T-helper 2 cell (primary cell): Measurements from ENCODE around the gene CLCF1.
"Not testable (repeated sequence)": the region's sequence is repeated elsewhere in the genome, so short reads cannot be mapped to it uniquely, and the experiment has no call there.

ENCODE experiments used
- DNase-seq, 5 experiments: peaks; one replicate each; pipeline versions ENCODE4 v3.0.0 to v3.0.0-alpha.2; 2012 to 2022

The CLCF1 gene

DNA sequence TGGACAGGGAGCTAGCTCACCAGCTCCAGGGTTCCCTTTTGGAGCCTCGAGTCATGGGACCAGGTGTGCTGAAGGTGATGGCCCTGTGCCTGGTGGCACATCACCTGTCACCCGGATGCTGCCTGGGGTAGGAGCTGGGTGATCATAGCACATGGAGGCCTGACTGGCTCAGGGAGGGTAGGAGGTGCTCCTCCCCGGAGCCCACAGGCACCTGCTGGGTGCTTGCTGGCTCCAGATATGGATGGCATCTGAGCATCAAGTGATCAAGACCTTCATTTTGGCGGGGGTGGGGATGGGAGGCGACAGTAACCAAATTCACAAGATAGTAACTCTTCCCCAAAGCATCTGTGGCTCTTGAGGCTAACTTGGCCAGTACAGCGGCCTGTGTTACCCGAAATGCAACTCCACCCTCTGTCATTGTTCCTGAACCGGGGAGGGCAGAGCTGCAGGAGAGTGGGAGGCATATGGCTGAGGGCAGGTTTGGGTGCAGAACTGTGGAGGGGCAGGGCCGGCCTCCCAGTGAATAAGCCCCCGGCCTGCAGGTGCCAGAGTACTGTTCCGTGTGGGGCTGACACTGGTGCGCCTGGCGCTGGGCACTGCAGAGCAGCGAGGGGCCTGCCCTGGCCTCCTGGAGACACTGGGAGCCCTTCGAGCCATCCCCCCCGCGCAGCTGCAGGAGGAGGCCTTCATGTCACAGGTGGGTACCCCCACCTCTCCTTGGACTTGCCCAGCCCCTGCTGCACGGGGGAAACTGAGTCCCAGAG is 35.2 kb upstream of the CLCF1 start:
- DNase-seq = peak in 1 of 5 experiments; percentile 63

DNA sequence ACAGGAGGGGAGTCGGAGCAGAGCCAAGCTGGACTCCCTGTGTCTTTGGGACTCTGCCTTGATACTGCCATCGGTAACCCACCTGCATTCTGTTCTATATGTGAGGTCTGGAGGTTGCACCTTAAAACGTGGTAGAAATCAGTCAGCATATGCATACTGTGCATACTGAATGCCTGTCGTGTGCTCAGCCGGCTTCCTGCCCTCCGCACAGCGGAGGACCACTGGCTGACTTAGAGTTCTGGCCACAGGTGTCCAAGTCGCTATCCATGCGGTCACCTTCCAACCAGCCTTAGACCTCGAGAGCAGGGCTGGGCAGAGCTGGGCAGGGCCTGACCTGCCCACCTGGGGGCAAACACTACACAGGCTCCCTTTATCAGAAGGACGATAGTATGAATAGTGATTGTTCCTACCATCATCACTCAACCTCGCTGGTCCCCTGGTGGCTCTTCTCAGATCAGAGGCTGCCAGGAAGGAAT is 34.3 kb upstream of the CLCF1 start:
- peak in 1 of 5 experiments; percentile 65 for DNase-seq

DNA sequence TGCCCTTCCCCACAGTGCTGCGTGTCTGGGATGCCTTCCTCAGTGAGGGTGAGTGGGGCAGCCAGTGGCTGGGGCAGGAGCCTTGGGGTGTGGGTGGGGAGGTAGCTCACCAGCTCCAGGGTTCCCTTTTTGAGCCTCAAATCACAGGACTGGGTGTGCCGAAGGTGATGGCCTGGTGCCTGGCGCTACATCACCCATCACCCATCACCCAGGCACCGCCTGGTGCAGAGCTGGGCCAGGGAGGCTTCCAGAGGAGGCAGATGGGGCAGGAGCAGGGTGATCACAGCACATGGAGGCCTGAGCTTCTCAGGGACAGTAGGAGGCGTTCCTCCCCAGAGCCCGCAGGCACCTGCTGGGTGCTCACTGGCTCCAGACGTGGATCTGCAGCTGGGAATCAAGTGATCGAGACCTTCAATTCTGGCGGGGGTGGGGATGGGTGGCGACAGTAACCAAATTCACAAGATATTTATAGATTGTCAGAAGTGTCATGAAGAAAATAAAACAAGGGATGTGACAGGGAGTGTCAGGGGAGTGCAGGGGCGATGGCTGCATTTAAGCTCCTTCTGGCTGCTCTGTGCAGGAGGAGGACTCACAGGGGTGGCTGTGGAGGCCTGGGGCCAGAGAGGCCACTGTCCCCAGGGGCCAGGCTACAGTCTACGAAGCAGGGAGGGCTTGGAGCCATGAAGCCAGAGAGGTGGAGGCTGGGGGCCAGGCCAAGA is 33.7 kb upstream of the CLCF1 start:
- DNase-seq = peak in 1 of 5 experiments; percentile 42

- DNase-seq = no peak
These were observed 33.1 kb upstream of the CLCF1 start for GRCh38 chr11:67406420-67406968.

DNA sequence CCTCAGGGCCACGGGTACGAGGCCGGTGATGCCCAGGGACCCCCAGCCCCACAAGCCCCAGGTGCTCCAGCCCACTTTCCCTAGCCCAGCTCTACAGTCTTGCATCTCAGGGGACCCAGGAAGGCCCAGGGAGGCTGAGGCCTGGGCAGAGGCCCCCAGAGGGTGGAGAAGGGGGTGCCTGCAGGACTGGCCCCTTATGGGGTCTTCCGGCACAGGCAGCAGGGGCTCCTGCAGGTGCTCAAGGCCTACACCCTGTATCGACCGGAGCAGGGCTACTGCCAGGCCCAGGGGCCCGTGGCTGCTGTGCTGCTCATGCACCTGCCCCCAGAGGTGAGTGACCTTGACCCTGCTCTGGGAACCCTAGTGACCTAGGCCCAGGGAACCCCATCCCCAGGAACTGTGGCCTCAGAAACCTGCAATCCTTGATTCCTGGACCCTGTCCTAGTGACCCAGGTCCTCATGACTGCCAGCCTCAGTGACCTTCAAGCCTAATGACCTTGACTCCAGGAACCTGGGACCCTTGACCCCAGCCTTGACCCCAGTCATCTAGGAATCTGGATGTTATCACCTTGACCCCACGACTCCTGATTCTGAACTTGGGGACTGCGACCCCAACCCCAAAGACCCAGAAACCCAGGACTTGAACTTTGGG is 32.4 kb upstream of the CLCF1 start:
- DNase-seq = no peak

GRCh38 chr11:67405196-67405567 is 31.8 kb upstream of the CLCF1 start:
- DNase-seq = peak in 1 of 5 experiments; percentile 49

DNA sequence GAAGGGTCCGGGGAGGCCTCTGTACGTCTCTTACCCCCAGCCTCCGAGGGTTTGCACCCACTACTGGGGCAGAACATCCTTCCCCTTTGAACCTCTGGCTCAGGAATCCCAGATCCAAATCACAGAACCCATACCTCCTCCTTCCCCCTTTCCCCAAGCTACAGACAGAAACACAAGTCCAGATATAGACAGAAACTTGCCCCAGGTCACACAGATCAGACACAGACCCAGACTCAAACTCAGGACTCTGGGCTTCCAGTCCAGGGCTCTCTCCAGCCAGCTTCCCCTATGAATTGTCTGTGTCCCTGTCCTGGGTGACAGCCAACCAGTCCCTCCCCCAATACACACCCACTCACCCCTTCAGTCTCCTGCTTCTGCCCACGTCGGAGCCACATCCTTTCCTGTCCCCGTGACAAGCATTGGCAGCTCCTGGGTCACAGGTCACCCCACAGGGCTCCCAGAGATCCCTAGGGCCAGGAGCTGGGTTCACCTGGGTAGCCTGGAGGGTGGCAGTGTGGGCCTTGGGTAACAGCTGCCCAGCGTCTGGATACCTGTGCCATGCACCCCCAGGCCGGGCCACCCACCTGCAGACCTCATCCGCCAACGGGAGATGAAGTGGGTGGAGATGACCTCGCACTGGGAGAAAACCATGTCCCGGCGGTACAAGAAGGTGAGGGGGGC is 31.3 kb upstream of the CLCF1 start:
- peak in 2 of 5 experiments; percentile 66 to 83 for DNase-seq

DNA sequence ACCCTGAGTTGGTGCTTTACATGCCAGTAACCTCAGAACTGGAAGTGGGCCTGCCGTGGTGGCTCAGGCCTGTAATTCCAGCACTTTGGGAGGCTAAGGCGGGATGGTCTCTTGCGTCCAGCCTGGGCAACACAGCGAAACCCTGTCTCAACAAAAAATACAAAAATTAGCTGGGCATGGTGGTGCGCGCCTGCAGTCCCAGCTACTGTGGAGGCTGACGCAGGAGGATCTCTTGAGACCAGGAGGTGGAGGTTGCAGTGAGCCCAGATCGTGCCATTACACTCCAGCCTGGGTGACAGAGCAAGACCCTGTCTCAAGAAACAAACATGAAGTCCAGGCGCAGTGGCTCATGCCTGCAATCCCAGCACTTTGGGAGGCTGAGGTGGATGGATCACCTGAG is 29.7 kb upstream of the CLCF1 start:
- not testable (repeated sequence) for DNase-seq

DNA sequence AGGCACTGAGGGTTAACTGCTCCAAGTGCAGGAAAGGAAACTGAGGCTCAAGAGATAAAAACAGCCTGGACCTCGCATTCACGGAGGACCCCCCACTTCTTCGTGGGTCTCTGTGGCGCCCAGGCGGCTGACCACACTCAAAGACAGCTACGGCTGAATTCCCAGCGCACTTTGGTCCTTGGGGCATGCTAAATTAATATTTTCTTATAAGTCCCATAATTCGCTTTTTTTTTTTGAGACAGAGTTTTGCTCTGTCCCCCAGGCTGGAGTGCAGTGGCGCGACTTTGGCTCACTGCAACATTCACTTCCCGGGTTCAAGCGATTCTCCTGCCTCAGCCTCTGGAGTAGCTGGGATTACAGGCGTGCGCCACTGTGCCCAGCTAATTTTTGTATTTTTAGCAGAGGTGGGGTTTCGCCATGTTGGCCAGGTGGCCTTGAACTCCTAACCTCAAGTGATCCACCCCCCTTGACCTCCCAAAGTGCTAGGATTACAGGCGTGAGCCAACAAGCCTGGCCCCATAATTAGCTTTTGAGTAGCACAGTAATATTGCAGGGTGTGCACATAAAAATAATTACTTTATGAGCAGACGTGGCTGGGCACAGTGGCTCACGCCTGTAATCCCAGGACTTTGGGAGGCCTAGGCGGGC is 28.9 kb upstream of the CLCF1 start:
- DNase-seq = not testable (repeated sequence)

DNA sequence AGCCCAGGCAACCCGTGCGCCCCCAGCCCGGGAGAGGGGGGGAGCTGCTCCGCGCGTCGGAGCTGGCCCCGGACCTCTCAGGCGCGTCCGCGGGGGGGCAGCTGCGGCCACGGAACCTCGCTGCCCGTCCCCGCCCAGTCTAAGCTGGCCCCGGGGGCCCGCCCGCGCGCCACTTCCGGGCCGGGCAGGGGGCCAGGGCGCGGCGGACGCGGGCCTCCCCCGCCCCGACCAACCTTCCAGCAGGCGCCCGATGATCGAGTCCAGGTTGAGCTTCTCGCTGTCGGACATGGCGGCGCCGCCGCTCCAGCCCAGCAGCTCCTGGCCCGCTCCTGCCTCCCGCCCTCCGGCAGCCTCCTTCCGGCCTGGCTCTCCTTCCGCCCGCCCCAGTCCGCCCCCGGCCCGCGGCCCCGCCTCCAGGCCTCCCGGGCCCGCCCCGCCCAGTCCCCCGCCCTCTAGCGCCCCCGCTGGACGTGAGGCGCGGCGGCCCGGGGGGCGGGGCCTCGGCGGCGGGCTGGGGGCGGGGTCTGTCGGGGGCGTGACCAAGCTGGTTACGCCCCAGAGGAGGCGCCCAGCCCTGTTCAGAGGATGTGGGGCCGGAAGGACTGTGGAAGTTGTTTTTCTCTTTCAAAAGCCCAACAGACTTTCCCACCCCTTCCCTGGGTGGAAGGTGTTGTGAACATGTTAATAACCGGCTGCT is 28.2 kb upstream of the CLCF1 start, which contains the start of gene PPP1CA:
TSS of gene PPP1CA (minus strand) at position 364 of the 697 bp plus-strand sequence. CDS start at position 288, 76 bp downstream.
- peak; percentile 85 to 93 (median 88) for DNase-seq

DNA sequence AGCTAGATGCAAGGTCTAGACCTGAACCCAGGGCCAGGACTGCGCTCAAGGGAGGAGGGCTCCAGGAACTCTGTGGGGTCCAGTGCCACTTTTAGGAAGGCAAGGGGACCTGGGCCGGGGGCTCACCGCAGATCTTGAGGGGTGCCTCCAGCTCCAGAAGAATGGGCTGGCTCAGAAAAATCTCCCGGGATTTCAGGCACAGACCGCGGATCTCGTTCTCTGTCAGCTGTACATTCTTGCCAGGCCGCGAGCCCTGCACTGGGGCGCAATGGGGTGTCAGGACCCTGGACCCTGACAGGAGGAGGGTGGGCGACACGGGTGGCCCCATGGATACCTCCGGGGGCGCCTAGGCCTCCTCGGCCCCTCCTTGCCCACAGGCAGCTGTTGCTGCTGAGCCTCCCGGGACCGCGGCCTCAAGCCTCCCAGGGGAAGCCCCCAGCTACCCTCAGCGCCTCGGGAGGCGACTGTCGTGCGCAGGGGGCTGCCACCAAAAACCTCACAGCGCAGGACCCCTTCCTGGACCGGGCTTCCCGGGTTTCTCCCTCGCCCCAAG is 27.6 kb upstream of the CLCF1 start:
- DNase-seq = no peak

GRCh38 chr11:67400251-67400941 is 27.0 kb upstream of the CLCF1 start:
- peak in 1 of 5 experiments; percentile 43 for DNase-seq

DNA sequence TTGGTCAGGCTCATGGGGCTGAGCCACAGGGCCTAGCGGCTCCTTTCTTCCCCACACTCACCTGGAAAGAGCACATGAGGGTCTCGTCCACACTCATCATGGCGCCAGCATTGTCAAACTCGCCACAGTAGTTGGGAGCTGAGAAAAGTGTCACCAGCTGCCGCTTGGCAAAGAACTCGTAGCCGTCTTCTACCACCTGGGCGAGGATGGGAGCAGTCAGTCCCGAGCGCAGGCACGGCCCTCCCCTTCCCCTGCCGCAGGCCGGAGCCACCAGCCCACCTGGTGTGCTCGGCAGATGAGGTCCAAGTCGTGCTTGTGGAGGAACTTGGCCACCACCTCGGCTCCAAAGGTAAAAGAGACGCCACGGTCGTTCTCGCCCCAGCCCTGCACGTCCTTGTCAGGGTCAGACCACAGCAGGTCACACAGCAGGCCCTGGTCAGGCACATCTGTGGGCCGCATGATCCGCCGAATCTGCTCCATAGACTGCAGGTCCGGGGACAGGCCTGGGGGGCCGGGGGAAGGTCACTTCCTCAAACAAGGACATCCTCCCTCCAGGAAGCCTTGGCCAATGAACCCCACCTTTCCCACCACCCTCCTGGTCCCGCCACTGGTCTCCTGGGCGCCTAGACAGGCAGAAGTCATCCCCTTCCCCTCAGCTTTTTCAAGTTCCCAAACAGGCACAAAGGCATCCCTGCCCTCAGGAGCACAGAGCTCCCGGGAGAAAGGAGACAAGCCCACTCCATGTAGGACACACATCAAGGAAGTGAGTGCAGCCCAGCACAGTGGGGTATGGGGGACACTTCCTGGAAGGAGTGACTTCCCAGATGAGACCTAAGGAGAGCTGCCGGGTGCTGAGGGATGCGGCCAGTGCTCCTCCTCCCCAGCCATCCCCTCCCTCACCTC is 25.5 kb upstream of the CLCF1 start:
- DNase-seq = no peak

GRCh38 chr11:67397986-67398660 is 24.7 kb upstream of the CLCF1 start:
- no peak for DNase-seq

GRCh38 chr11:67397536-67397935 is 24.1 kb upstream of the CLCF1 start:
- DNase-seq = no peak

DNA sequence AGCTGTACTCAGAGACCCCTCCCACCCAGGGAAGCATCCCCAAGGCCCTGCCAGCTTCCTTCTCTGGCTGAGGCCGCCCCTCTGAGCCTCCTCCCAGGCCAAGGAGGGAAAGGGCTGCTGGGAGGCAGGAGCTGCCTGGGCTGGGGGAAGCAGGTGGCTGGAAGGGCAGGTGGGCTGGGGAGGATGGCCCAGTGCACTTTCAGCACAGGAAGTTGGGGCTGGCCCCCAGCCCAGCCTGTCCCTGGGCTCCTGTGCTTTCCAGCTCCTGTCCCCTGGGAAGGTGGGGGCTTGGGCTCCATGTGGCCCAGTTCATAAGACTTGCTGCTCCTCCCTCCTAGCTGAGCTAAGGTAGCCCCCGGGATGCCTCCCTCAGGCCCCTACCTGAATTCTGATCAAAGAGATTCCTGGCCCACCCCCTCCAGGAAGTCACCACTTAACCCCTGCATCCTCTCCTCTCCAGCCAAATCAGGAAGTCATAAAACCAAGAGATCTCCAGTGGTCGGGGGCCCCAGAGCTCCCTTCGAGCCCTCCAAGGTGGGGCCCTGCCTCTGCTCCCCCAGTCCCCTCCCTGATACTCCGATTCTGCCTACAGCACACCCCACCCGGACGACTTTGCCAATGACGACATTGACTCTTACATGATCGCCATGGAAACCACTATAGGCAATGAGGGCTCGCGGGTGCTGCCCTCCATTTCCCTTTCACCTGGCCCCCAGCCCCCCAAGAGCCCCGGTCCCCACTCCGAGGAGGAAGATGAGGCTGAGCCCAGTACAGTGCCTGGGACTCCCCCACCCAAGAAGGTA is 23.4 kb upstream of the CLCF1 start:
- peak in 1 of 5 experiments; percentile 46 for DNase-seq

DNA sequence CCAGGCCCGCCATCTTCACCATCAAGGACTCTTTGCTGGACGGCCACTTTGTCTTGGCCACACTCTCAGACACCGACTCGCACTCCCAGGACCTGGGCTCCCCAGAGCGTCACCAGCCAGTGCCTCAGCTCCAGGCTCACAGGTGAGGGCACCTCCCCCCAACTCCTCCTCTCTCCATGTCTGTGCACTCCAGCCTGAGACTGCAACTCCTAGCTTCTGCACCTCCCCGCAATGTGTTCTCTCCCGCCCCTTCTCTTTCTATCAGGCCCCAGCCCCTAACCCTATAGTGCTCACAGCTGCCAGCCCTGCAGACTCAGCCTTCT is 22.8 kb upstream of the CLCF1 start:
- DNase-seq = no peak
